A673 (cell line): ENCODE measurements around the gene SPINK4. TPM values are rescaled to one million over a fixed set of nuclear protein-coding genes. Genes with fewer than 3 reads are reported as not detected.

Experiments used
- BruUV-seq: library from RNA; stranded (reverse); fragments of 400-500 nt; replicated peaks from 2 replicates; lab custom pipeline; 2021; lab: Mats Ljungman, UMichigan
- CTCF ChIA-PET: fragments of 300-600 bp; sonication (Branson Sonifier 250); formaldehyde crosslinking; loops from one replicate; lab custom pipeline; 2022; ENCODE audit warnings: antibody characterized with exemption; lab: Charles Lee
- POLR2A ChIA-PET: fragments of 300-600 bp; sonication (Branson Sonifier 250); formaldehyde crosslinking; loops from one replicate; lab custom pipeline; 2022; ENCODE audit warnings: antibody characterized with exemption; ENCODE audit not compliant: low non-redundant PET; lab: Charles Lee
- DNase-seq: peaks from one replicate; pipeline ENCODE4 v3.0.0-alpha.2; 2015; ENCODE audit warnings: low spot score
- H3K27ac ChIP-seq: fragments of 200-600 bp; sonication (generic); 2 replicates; pipeline ENCODE4 v1.5.1; 2016; ENCODE audit warnings: mixed run types, low read depth, mild to moderate bottlenecking, mixed read lengths, antibody characterized with exemption, low read length; ENCODE audit not compliant: poor library complexity, severe bottlenecking
- H3K27me3 ChIP-seq: fragments of 200-600 bp; sonication (generic); replicated peaks from 2 replicates; pipeline ENCODE4 v1.6.1; 2017; ENCODE audit warnings: mixed run types, low read depth, mild to moderate bottlenecking, mixed read lengths, antibody characterized with exemption, low read length; ENCODE audit not compliant: insufficient read depth, poor library complexity
- H3K36me3 ChIP-seq: fragments of 200-600 bp; sonication (generic); 2 replicates; pipeline ENCODE4 v1.6.1; 2016; ENCODE audit warnings: mixed run types, mild to moderate bottlenecking, mixed read lengths, antibody characterized with exemption, low read length; ENCODE audit not compliant: insufficient read depth, poor library complexity, severe bottlenecking
- H3K4me1 ChIP-seq: fragments of 200-600 bp; sonication (generic); 2 replicates; pipeline ENCODE4 v1.6.1; 2017; ENCODE audit warnings: mixed run types, mild to moderate bottlenecking, mixed read lengths, antibody characterized with exemption, low read length; ENCODE audit not compliant: insufficient read depth, poor library complexity, severe bottlenecking
- H3K4me3 ChIP-seq: fragments of 200-600 bp; sonication (generic); 2 replicates; pipeline ENCODE4 v1.5.1; 2016; ENCODE audit warnings: low read depth, mixed run types, mild to moderate bottlenecking, mixed read lengths, low read length; ENCODE audit not compliant: poor library complexity, severe bottlenecking
- H3K9me3 ChIP-seq: fragments of 200-600 bp; sonication (generic); 2 replicates; pipeline ENCODE4 v1.6.1; 2016; ENCODE audit warnings: mixed run types, low read depth, mild to moderate bottlenecking, mixed read lengths, antibody characterized with exemption, low read length; ENCODE audit not compliant: poor library complexity, severe bottlenecking
- EZH2 ChIP-seq: fragments of 200-600 bp; sonication (generic); IDR thresholded peaks from 2 replicates; pipeline ENCODE4 v1.6.1; 2017; ENCODE audit warnings: borderline replicate concordance, low read depth, mild to moderate bottlenecking, mixed read lengths, antibody characterized with exemption, low read length; ENCODE audit not compliant: poor library complexity, severe bottlenecking
- intact Hi-C: fragments of 100-400 bp; cut with micrococcal nuclease; formaldehyde crosslinking; loops from one replicate; pipeline ENCODE4 v1.10.0; 2022; ENCODE audit not compliant: unreplicated experiment
- total RNA-seq: library from RNA; stranded (reverse); gene quantifications from 2 replicates; pipeline ENCODE4 v1.2.3, GENCODE V29; 2021
- TF ChIP-seq, protein P1 (sequence below): fragments of 300-800, 200-600 bp; sonication (generic); conservative IDR thresholded peaks from 2 replicates; pipeline ENCODE4 v1.5.1; 2017; ENCODE audit warnings: low read depth, mild to moderate bottlenecking, antibody characterized with exemption, low read length, moderate library complexity, mixed read lengths

Gene SPINK4
- total RNA-seq, 1 experiment from 2014 or later, result not detected

DNA sequence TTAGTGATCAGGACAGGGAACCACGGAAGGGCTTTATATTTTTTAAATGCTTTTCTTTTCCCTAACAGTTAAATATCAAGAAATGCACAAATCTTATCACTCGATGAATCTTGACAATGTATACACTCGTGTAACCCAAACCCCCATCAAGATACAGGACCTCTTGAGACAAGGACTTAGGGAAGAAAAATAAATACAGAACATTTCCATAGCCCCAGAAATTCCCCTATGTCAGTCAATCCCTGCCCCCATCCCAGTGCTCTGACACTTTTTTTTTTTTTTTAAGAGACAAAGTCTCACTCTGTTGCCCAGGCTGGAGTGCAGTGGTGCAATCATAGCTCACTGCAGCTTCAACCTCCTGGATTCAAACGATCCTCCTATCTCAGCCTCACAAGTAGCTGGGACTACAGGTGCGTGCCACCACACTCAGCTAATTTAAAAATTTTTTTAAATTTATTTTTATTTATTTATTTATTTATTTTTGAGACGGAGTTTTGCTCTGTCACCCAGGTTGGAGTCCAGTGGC is 2.7 kb downstream of the SPINK4 start:
- DNase-seq, result no peak
- CTCF ChIA-PET, result interaction anchor here (0.5 to 0.9 kb wide), 2 partner anchors 16 to 99 kb away, joined by 5 to 10 read pairs; no protein-coding TSS in a partner anchor
- Histone ChIP-seq H3K9me3 (no peaks in the 10 kb centered on the region), H3K36me3 (no peaks in the 10 kb centered on the region), H3K4me1 (no peaks in the 10 kb centered on the region), H3K27ac (no peak overlapping the region), H3K4me3 (no peak overlapping the region), H3K27me3 (no peaks in the 10 kb centered on the region)
- BruUV-seq, result no TSS peak
- intact Hi-C loops, result no loop called here
- POLR2A ChIA-PET, result no interaction called here
- TF ChIP-seq, protein P1, sequence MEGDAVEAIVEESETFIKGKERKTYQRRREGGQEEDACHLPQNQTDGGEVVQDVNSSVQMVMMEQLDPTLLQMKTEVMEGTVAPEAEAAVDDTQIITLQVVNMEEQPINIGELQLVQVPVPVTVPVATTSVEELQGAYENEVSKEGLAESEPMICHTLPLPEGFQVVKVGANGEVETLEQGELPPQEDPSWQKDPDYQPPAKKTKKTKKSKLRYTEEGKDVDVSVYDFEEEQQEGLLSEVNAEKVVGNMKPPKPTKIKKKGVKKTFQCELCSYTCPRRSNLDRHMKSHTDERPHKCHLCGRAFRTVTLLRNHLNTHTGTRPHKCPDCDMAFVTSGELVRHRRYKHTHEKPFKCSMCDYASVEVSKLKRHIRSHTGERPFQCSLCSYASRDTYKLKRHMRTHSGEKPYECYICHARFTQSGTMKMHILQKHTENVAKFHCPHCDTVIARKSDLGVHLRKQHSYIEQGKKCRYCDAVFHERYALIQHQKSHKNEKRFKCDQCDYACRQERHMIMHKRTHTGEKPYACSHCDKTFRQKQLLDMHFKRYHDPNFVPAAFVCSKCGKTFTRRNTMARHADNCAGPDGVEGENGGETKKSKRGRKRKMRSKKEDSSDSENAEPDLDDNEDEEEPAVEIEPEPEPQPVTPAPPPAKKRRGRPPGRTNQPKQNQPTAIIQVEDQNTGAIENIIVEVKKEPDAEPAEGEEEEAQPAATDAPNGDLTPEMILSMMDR, result no peak
- no peak for TF ChIP-seq EZH2

DNA sequence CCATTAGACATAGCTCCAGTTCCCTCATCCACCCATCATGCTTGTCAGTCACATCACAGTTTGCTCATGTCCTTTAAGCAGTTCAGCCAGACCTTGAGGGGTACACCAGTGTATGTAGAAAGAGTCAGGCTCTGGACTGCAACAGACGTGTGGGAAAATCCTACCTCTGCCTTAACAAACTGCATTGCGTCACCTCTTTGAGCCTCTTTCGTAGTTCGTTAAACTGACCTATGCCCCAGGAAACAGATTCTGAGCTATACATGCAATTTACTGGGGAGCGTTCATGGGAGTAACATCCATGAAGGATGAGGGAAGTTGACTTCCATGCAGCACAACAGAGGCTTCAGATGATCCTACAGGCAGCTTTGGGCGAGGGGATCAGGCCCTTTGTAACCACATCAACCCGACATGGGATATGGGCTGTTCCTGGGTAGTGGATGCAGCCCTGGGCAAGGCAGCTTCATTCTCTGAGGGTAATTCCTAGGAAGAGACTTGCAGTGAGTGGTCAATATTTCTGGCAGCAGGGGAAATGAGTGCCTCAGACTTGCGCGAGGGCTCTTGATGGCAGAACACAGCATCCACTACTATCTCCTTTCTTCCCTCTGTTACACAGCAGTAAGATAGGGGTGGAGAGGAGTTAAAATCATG is 4.3 kb downstream of the SPINK4 start:
- CTCF ChIA-PET, result no interaction called here
- BruUV-seq, result no TSS peak
- no peaks in the 10 kb centered on the region for H3K27me3 ChIP-seq
- no peaks in the 10 kb centered on the region for H3K4me1 ChIP-seq
- intact Hi-C loops, result no loop called here
- no peak overlapping the region for H3K27ac ChIP-seq
- TF ChIP-seq EZH2, result no peak
- TF ChIP-seq, protein P1, result no peak
- no peaks in the 10 kb centered on the region for H3K9me3 ChIP-seq
- no peaks in the 10 kb centered on the region for H3K36me3 ChIP-seq
- H3K4me3 ChIP-seq, result no peak overlapping the region
- POLR2A ChIA-PET, result no interaction called here
- DNase-seq, result no peak

DNA sequence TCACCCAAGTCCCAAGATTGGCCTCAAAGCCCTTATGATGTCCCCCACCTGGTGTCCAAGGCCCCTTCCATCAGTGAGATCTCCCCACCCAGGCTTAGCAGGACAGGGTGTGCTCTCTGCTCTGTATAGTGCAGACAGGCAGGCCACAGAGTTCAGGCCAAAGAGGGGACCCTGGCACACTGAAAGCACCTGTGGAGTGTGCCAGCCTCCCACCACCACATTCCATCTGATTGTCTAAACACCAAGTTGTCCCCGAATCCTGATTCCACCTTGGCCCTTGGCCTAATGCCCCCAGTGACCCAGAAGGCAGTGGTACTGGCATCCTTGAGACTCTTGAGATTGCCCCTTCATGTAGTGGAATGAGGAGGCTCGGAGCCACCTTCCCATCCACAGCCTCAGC is 5.4 kb downstream of the SPINK4 start:
- DNase-seq, result no peak
- no peaks in the 10 kb centered on the region for H3K4me1 ChIP-seq
- ChIA-PET CTCF (no interaction called here), POLR2A (no interaction called here)
- no peaks in the 10 kb centered on the region for H3K27me3 ChIP-seq
- H3K4me3 ChIP-seq, result no peak overlapping the region
- intact Hi-C loops, result no loop called here
- TF ChIP-seq, protein P1, result no peak
- no peak for TF ChIP-seq EZH2
- BruUV-seq, result no TSS peak
- H3K9me3 ChIP-seq, result no peaks in the 10 kb centered on the region
- no peak overlapping the region for H3K27ac ChIP-seq
- H3K36me3 ChIP-seq, result no peaks in the 10 kb centered on the region
